Ishikawa (cell line): ENCODE results near the gene TPSAB1.

Experiments used
- CEBPB ChIP-seq: IDR thresholded peaks from 2 replicates; pipeline ENCODE4 v1.6.1; 2012
- EP300 ChIP-seq: IDR thresholded peaks from 2 replicates; pipeline ENCODE4 v1.6.1; 2012; ENCODE audit warnings: borderline replicate concordance
- FOXM1 ChIP-seq: IDR thresholded peaks from 2 replicates; pipeline ENCODE4 v1.6.1; 2012; ENCODE audit warnings: low read depth, borderline replicate concordance
- NFIC ChIP-seq: IDR thresholded peaks from 2 replicates; pipeline ENCODE4 v1.6.1; 2012
- RAD21 ChIP-seq: IDR thresholded peaks from 2 replicates; pipeline ENCODE4 v1.6.1; 2012; ENCODE audit warnings: low read depth
- TAF1 ChIP-seq: IDR thresholded peaks from 2 replicates; pipeline ENCODE4 v1.6.1; 2012; ENCODE audit warnings: low read depth, mild to moderate bottlenecking
- TEAD4 ChIP-seq: IDR thresholded peaks from 2 replicates; pipeline ENCODE4 v1.6.1; 2012
- YY1 ChIP-seq: IDR thresholded peaks from 2 replicates; pipeline ENCODE4 v1.6.1; 2012; ENCODE audit warnings: low read depth
- TF ChIP-seq, protein P1 (sequence below): IDR thresholded peaks from 2 replicates; pipeline ENCODE4 v1.6.1; 2012
- TF ChIP-seq, protein P2 (sequence below): IDR thresholded peaks from 2 replicates; pipeline ENCODE4 v1.6.1; 2012; ENCODE audit warnings: low read depth, mild to moderate bottlenecking

GRCh38 chr16:1224558-1224957 lies 15.9 kb upstream of the TPSAB1 start:
- TF ChIP-seq TAF1 (no peak), EP300 (no peak), RAD21 (no peak), YY1 (no peak), NFIC (no peak), FOXM1 (no peak), CEBPB (no peak), TEAD4 (no peak)
- TF ChIP-seq, protein P1, sequence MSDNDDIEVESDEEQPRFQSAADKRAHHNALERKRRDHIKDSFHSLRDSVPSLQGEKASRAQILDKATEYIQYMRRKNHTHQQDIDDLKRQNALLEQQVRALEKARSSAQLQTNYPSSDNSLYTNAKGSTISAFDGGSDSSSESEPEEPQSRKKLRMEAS: no peak
- TF ChIP-seq, protein P2, sequence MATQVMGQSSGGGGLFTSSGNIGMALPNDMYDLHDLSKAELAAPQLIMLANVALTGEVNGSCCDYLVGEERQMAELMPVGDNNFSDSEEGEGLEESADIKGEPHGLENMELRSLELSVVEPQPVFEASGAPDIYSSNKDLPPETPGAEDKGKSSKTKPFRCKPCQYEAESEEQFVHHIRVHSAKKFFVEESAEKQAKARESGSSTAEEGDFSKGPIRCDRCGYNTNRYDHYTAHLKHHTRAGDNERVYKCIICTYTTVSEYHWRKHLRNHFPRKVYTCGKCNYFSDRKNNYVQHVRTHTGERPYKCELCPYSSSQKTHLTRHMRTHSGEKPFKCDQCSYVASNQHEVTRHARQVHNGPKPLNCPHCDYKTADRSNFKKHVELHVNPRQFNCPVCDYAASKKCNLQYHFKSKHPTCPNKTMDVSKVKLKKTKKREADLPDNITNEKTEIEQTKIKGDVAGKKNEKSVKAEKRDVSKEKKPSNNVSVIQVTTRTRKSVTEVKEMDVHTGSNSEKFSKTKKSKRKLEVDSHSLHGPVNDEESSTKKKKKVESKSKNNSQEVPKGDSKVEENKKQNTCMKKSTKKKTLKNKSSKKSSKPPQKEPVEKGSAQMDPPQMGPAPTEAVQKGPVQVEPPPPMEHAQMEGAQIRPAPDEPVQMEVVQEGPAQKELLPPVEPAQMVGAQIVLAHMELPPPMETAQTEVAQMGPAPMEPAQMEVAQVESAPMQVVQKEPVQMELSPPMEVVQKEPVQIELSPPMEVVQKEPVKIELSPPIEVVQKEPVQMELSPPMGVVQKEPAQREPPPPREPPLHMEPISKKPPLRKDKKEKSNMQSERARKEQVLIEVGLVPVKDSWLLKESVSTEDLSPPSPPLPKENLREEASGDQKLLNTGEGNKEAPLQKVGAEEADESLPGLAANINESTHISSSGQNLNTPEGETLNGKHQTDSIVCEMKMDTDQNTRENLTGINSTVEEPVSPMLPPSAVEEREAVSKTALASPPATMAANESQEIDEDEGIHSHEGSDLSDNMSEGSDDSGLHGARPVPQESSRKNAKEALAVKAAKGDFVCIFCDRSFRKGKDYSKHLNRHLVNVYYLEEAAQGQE: no peak
